H9 (cell line): ENCODE measurements around the gene MYL6B. TPM values are rescaled to one million over a fixed set of nuclear protein-coding genes. Genes with fewer than 3 reads are reported as not detected.

Source experiments
- DNase-seq: peaks from one replicate; pipeline ENCODE4 v3.0.0-alpha.2; 2017
- H2AFZ ChIP-seq: one replicate; pipeline ENCODE4 v1.6.1; 2013; ENCODE audit warnings: mild to moderate bottlenecking, low read length, control low read depth, moderate library complexity
- H2AK5ac ChIP-seq: 2 replicates; pipeline ENCODE4 v1.6.1; 2013; ENCODE audit warnings: low read length, control low read depth, mixed read lengths; ENCODE audit not compliant: insufficient read length
- H2BK120ac ChIP-seq: one replicate; pipeline ENCODE4 v1.6.1; 2013; ENCODE audit warnings: low read depth, mild to moderate bottlenecking, low read length, control low read depth, inconsistent platforms; ENCODE audit not compliant: poor library complexity, severe bottlenecking
- H2BK12ac ChIP-seq: 2 replicates; pipeline ENCODE4 v1.6.1; 2013; ENCODE audit warnings: low read length, control low read depth, mixed read lengths, low read depth; ENCODE audit not compliant: insufficient read length
- H2BK15ac ChIP-seq: 2 replicates; pipeline ENCODE4 v1.6.1; 2013; ENCODE audit warnings: low read depth, low read length, control low read depth
- H2BK20ac ChIP-seq: one replicate; pipeline ENCODE4 v1.6.1; 2013; ENCODE audit warnings: low read depth, mild to moderate bottlenecking, low read length, control low read depth, inconsistent platforms; ENCODE audit not compliant: poor library complexity, severe bottlenecking
- H2BK5ac ChIP-seq: 2 replicates; pipeline ENCODE4 v1.6.1; 2013; ENCODE audit warnings: low read length, control low read depth, mixed read lengths; ENCODE audit not compliant: insufficient read length
- H3K14ac ChIP-seq: 2 replicates; pipeline ENCODE4 v1.6.1; 2013; ENCODE audit warnings: low read length, control low read depth; ENCODE audit not compliant: insufficient read depth
- H3K18ac ChIP-seq: 2 replicates; pipeline ENCODE4 v1.6.1; 2013; ENCODE audit warnings: low read depth, mild to moderate bottlenecking, mixed read lengths, low read length, control low read depth; ENCODE audit not compliant: insufficient read length
- H3K23ac ChIP-seq: 2 replicates; pipeline ENCODE4 v1.6.1; 2013; ENCODE audit warnings: low read length, control low read depth, mixed read lengths, low read depth; ENCODE audit not compliant: insufficient read length
- H3K23me2 ChIP-seq: 2 replicates; pipeline ENCODE4 v1.6.1; 2013; ENCODE audit warnings: low read depth, mild to moderate bottlenecking, mixed read lengths, low read length, control low read depth; ENCODE audit not compliant: insufficient read length, poor library complexity, severe bottlenecking
- H3K27ac ChIP-seq: 2 replicates; pipeline ENCODE4 v1.5.1; 2013; ENCODE audit warnings: low read length, control low read depth, mixed read lengths, low read depth; ENCODE audit not compliant: insufficient read length
- H3K27me3 ChIP-seq: 2 replicates; pipeline ENCODE4 v1.6.1; 2013; ENCODE audit warnings: low read length, control low read depth, inconsistent platforms; ENCODE audit not compliant: insufficient read depth
- H3K4ac ChIP-seq: 2 replicates; pipeline ENCODE4 v1.6.1; 2013; ENCODE audit warnings: low read depth, mild to moderate bottlenecking, control low read depth, inconsistent platforms, low read length, moderate library complexity
- H3K4me1 ChIP-seq: 2 replicates; pipeline ENCODE4 v1.6.1; 2013; ENCODE audit warnings: low read length, control low read depth, inconsistent platforms; ENCODE audit not compliant: insufficient read depth
- H3K4me2 ChIP-seq: 2 replicates; pipeline ENCODE4 v1.6.1; 2013; ENCODE audit warnings: low read length, control low read depth, mixed read lengths; ENCODE audit not compliant: insufficient read length, insufficient read depth
- H3K56ac ChIP-seq: 2 replicates; pipeline ENCODE4 v1.6.1; 2013; ENCODE audit warnings: low read depth, mild to moderate bottlenecking, mixed read lengths, low read length, control low read depth; ENCODE audit not compliant: insufficient read length
- H3K79me1 ChIP-seq: 2 replicates; pipeline ENCODE4 v1.6.1; 2013; ENCODE audit warnings: low read depth, mild to moderate bottlenecking, moderate library complexity, low read length, control low read depth, inconsistent platforms; ENCODE audit not compliant: insufficient read depth, poor library complexity, severe bottlenecking
- H3K79me2 ChIP-seq: 2 replicates; pipeline ENCODE4 v1.6.1; 2013; ENCODE audit warnings: low read length, control low read depth, inconsistent platforms; ENCODE audit not compliant: insufficient read depth
- H3K9ac ChIP-seq: 2 replicates; pipeline ENCODE4 v1.6.1; 2013; ENCODE audit warnings: low read length, control low read depth, mixed read lengths; ENCODE audit not compliant: insufficient read length; ENCODE audit errors: extremely low read depth
- H3K9me3 ChIP-seq: one replicate; pipeline ENCODE4 v1.6.1; 2013; ENCODE audit warnings: low read depth, low read length, inconsistent platforms; ENCODE audit not compliant: control insufficient read depth
- H3T11ph ChIP-seq: one replicate; pipeline ENCODE4 v1.6.1; 2013; ENCODE audit warnings: mild to moderate bottlenecking, low read length, control low read depth, inconsistent platforms
- H4K20me1 ChIP-seq: one replicate; pipeline ENCODE4 v1.6.1; 2013; ENCODE audit not compliant: control insufficient read depth, insufficient read length, insufficient read depth
- H4K5ac ChIP-seq: 2 replicates; pipeline ENCODE4 v1.6.1; 2013; ENCODE audit warnings: low read depth, mild to moderate bottlenecking, mixed read lengths, low read length, control low read depth; ENCODE audit not compliant: insufficient read length
- H4K8ac ChIP-seq: replicated peaks from 2 replicates; pipeline ENCODE4 v1.6.1; 2013; ENCODE audit warnings: low read length, control low read depth, mixed read lengths, low read depth; ENCODE audit not compliant: insufficient read length
- H4K91ac ChIP-seq: 2 replicates; pipeline ENCODE4 v1.6.1; 2013; ENCODE audit warnings: low read depth, mild to moderate bottlenecking, moderate library complexity, mixed read lengths, low read length, control low read depth; ENCODE audit not compliant: insufficient read length
- H3K27ac Mint-ChIP-seq, 3 experiments: 2 replicates in 2 of 3; 3 replicates in 1 of 3; pipeline ENCODE4 v1.8.0; 2020 to 2021; ENCODE audit warnings: mixed read lengths in 3 of 3, mild to moderate bottlenecking in 1 of 3, moderate library complexity in 1 of 3
- H3K27me3 Mint-ChIP-seq: 2 replicates; pipeline ENCODE4 v1.8.0; 2021; ENCODE audit warnings: low read depth, mild to moderate bottlenecking, moderate library complexity, mixed read lengths
- H3K36me3 Mint-ChIP-seq, 3 experiments: 2 replicates in 2 of 3; 3 replicates in 1 of 3; pipeline ENCODE4 v1.8.0; 2020 to 2021; ENCODE audit warnings: low read depth in 3 of 3, mixed read lengths in 3 of 3; ENCODE audit not compliant: insufficient read depth in 1 of 3
- H3K4me1 Mint-ChIP-seq, 2 experiments: 2 replicates each; pipeline ENCODE4 v1.8.0; 2020; ENCODE audit warnings: mixed read lengths in 2 of 2
- H3K4me3 Mint-ChIP-seq, 2 experiments: 2 replicates in 1 of 2; 3 replicates in 1 of 2; pipeline ENCODE4 v1.8.0; 2020 to 2021; ENCODE audit warnings: mild to moderate bottlenecking in 2 of 2, mixed read lengths in 2 of 2, moderate library complexity in 1 of 2
- H3K9me3 Mint-ChIP-seq, 2 experiments: 2 replicates in 1 of 2; 3 replicates in 1 of 2; pipeline ENCODE4 v1.8.0; 2020; ENCODE audit warnings: mild to moderate bottlenecking in 2 of 2, mixed read lengths in 2 of 2, moderate library complexity in 1 of 2
- CTCF ChIP-seq: fragments of 200-600 bp; sonication (generic); conservative IDR thresholded peaks from 3 replicates; pipeline ENCODE4 v1.8.0; 2021; ENCODE audit warnings: antibody characterized with exemption, mild to moderate bottlenecking
- WGBS: extraction: QIAGEN DNeasy Blood & Tissue Kit; methylation state at CpG from one replicate; pipeline ENCODE4 v1.1.7; 2013; ENCODE audit warnings: missing lambda C conversion rate, low lambda C conversion rate, mixed read lengths; ENCODE audit not compliant: insufficient read length; ENCODE audit errors: extremely low coverage; 5-methylcytosine and 5-hydroxymethylcytosine counted together
- total RNA-seq: library from RNA; stranded (reverse); gene quantifications from 2 replicates; pipeline ENCODE4 v1.2.1, GENCODE V29; 2021

MYL6B gene
- total RNA-seq, 1 experiment from 2014 or later = 165 TPM

GRCh38 chr12:56137853-56138571 is 14.4 kb upstream of the MYL6B start:
- H2BK15ac ChIP-seq = no peak overlapping the region
- H3K23ac ChIP-seq = no peak overlapping the region
- no peak overlapping the region for H3K18ac ChIP-seq
- H3K56ac ChIP-seq = no peak overlapping the region
- H3K23me2 ChIP-seq = no peaks in the 10 kb centered on the region
- no peak overlapping the region for H2BK120ac ChIP-seq
- no peak for DNase-seq
- no peak overlapping the region for H3K9ac ChIP-seq
- no peaks in the 10 kb centered on the region for H3K27me3 Mint-ChIP-seq
- H3K27me3 ChIP-seq = no peaks in the 10 kb centered on the region
- no peak overlapping the region for H3T11ph ChIP-seq
- no peaks in the 10 kb centered on the region for H3K4me1 ChIP-seq
- no peaks in the 10 kb centered on the region for H4K20me1 ChIP-seq
- no peak overlapping the region for H2BK20ac ChIP-seq
- H3K79me2 ChIP-seq = no peaks in the 10 kb centered on the region
- H4K91ac ChIP-seq = no peak overlapping the region
- H3K4me3 Mint-ChIP-seq = no peak overlapping the region
- no peaks in the 10 kb centered on the region for H3K9me3 ChIP-seq
- no peak overlapping the region for H2AK5ac ChIP-seq
- no peaks in the 10 kb centered on the region for H3K79me1 ChIP-seq
- H4K5ac ChIP-seq = no peak overlapping the region
- no peak overlapping the region for H2BK12ac ChIP-seq
- no peak overlapping the region; a peak in 1 of 7 replicates for H3K27ac Mint-ChIP-seq
- H3K4me1 Mint-ChIP-seq = no peaks in the 10 kb centered on the region
- no peak for TF ChIP-seq CTCF
- no peak overlapping the region for H3K4ac ChIP-seq
- H3K9me3 Mint-ChIP-seq = no peaks in the 10 kb centered on the region; a peak in 2 of 5 replicates
- H2BK5ac ChIP-seq = no peak overlapping the region
- H3K27ac ChIP-seq = no peak overlapping the region
- no peak overlapping the region for H3K4me2 ChIP-seq
- H2AFZ ChIP-seq = no peak overlapping the region
- H3K14ac ChIP-seq = no peak overlapping the region
- no CpG with 5 or more reads among the region's 14 CpGs for WGBS
- H4K8ac ChIP-seq = no peak overlapping the region
- H3K36me3 Mint-ChIP-seq = peaks cover 71 to 90% (median 88%) of the 10 kb centered on the region in 3 experiments
